Body of pancreas (tissue), 4 donors: ENCODE measurements around the gene COPG1. TPM values are rescaled to one million over a fixed set of nuclear protein-coding genes. Genes with fewer than 3 reads are reported as not detected.

Experiments
- ATAC-seq: fragments of 150-250 bp; one replicate; pipeline ENCODE4 v1.9.1; 2016
- DNase-seq, 4 donors: peaks; one replicate each; pipeline ENCODE4 v3.0.0-alpha.2; 2019
- H3K27ac ChIP-seq, 4 donors: fragments of 200-600 bp; sonication (generic); 1 replicate in 3 of 4; 2 replicates in 1 of 4; pipeline versions ENCODE4 v1.5.1 to v1.6.1; 2016 to 2019; ENCODE audit warnings: mild to moderate bottlenecking in 1 of 4, mixed read lengths in 1 of 4, moderate library complexity in 1 of 4
- H3K27me3 ChIP-seq, 2 donors: fragments of 200-600 bp; sonication (generic); one replicate each; pipeline ENCODE4 v1.6.0; 2016; ENCODE audit warnings: mild to moderate bottlenecking in 1 of 2
- H3K36me3 ChIP-seq, 2 donors: fragments of 200-600 bp; sonication (generic); replicated peaks in 1 of 2; 2 replicates each; pipeline ENCODE4 v1.5.1; 2016; ENCODE audit warnings: low read depth in 2 of 2; ENCODE audit not compliant: insufficient read depth in 1 of 2
- H3K4me1 ChIP-seq: fragments of 200-600 bp; sonication (generic); one replicate; pipeline ENCODE4 v1.6.0; 2016
- H3K4me3 ChIP-seq, 2 donors: fragments of 200-600 bp; sonication (generic); 1 replicate in 1 of 2; 2 replicates in 1 of 2; pipeline ENCODE4 v1.5.1; 2016 to 2019
- H3K9me3 ChIP-seq, 3 donors: fragments of 200-600 bp; sonication (generic); 1 replicate in 2 of 3; 2 replicates in 1 of 3; pipeline ENCODE4 v1.5.1; 2016
- CTCF ChIP-seq, 7 experiments: fragments of 450-650 bp in 4 of 7; fragments of 200-600 bp in 3 of 7; sonication (generic) in 3 of 7; IDR thresholded peaks; one replicate each; pipeline ENCODE4 v1.5.1; 2016 to 2019; ENCODE audit warnings: antibody characterized with exemption in 7 of 7
- POLR2A ChIP-seq, 3 donors: fragments of 450-650 bp; IDR thresholded peaks; one replicate each; pipeline ENCODE4 v1.6.1; 2016; ENCODE audit warnings: antibody characterized with exemption in 3 of 3, mild to moderate bottlenecking in 2 of 3
- WGBS, 2 donors: methylation state at CpG; one replicate each; pipeline ENCODE4 v1.1.5; 2017; 5-methylcytosine and 5-hydroxymethylcytosine counted together
- intact Hi-C: fragments of 100-400 bp; cut with DNase I; formaldehyde crosslinking; loops from one replicate; pipeline ENCODE4 v1.15.1; 2023
- total RNA-seq, 2 donors: library from RNA; depleted of rRNA; stranded (reverse); fragments of >200 nt; gene quantifications; one replicate each; pipeline ENCODE4 v1.1.0, GENCODE V29; 2016

COPG1 gene
- total RNA-seq, 2 donors from 2014 or later: 62.6 to 75.0 TPM

DNA sequence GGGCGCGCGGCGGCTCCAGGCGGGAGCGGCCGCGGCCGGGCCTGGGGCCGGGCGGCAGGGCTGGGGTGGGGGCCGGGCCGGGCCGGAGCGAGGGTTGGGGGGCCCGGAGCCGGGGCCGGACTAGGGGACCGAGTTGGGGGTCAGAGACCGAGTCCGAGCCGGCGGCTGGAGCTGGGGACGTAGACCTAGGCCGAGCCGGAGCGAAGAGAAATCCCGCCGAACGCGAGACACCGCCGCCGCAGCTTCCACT, 66.5 kb downstream of the COPG1 start:
- 1% methylated on average over 17 of the region's 34 CpGs; no CpG with 5 or more reads in 1 of the 2 donors for WGBS, 2 donors
- H3K27me3 ChIP-seq: no peaks in the 10 kb centered on the region
- DNase-seq: no peak
- peak overlapping the region; percentile 37 to 86 (median 80) for H3K27ac ChIP-seq
- no peaks in the 10 kb centered on the region for H3K36me3 ChIP-seq
- H3K4me3 ChIP-seq: peak overlapping the region; percentile 82 to 86
- ATAC-seq: peak; percentile 11
- no peaks in the 10 kb centered on the region for H3K9me3 ChIP-seq
- TF ChIP-seq POLR2A (IDR thresholded peaks at IDR 0.05): no peak
- no peak for TF ChIP-seq CTCF (IDR thresholded peaks at IDR 0.05)
- intact Hi-C loops: no loop called here
- peaks cover 28% of the 10 kb centered on the region for H3K4me1 ChIP-seq

DNA sequence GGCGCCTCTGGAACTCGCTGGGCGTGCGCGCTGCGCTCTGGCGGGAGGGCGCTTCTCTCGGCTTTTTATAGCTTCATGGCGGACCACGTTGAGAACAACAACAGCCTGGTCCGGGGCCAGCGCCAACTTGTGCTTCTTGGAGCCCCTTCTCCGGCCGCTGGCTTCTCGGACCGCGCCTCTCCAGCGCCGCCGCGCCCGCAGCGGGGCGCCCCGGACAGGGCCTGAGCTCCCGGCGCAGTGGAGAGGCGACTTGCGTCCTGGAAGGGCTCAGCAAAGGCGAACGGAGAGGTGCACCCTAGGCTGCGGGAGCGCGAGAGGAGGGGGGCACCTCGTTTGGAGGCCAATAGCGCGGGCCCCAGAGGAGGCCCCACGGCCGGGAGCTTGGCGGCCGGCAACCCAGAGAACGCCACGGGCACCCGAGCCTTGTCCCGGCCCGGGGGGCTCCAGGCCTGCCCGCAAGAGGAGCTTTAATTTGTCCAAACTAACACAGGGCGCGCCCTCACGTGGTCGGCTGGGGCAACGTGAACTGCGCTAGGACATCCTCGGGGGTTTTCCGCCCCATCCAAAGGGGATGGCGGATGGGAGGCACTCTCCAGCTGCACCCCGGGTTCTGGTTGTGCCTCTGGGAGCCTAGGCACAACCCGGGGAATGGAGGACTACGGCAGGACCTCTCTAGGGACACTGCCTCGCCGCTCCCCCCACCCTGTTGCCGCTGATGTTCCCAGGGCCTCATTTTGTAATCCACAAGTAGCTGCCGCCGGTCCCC, 67.0 kb downstream of the COPG1 start:
- intact Hi-C loops: no loop called here
- 0% methylated on average over 60 of the region's 65 CpGs; no CpG with 5 or more reads in 1 of the 2 donors for WGBS, 2 donors
- H3K27ac ChIP-seq: peak overlapping the region; percentile 42 to 86 (median 80)
- TF ChIP-seq POLR2A (IDR thresholded peaks at IDR 0.05) (peak; percentile 99 to 100 (median 99)), CTCF (IDR thresholded peaks at IDR 0.05) (peak; percentile 20 to 44 (median 38))
- DNase-seq (peak; percentile 83 to 91 (median 86)), ATAC-seq (peak; percentile 55)
- no peaks in the 10 kb centered on the region for H3K36me3 ChIP-seq
- no peaks in the 10 kb centered on the region for H3K27me3 ChIP-seq
- no peaks in the 10 kb centered on the region for H3K9me3 ChIP-seq
- peaks cover 28% of the 10 kb centered on the region for H3K4me1 ChIP-seq
- H3K4me3 ChIP-seq: peak overlapping the region; percentile 82 to 86

DNA sequence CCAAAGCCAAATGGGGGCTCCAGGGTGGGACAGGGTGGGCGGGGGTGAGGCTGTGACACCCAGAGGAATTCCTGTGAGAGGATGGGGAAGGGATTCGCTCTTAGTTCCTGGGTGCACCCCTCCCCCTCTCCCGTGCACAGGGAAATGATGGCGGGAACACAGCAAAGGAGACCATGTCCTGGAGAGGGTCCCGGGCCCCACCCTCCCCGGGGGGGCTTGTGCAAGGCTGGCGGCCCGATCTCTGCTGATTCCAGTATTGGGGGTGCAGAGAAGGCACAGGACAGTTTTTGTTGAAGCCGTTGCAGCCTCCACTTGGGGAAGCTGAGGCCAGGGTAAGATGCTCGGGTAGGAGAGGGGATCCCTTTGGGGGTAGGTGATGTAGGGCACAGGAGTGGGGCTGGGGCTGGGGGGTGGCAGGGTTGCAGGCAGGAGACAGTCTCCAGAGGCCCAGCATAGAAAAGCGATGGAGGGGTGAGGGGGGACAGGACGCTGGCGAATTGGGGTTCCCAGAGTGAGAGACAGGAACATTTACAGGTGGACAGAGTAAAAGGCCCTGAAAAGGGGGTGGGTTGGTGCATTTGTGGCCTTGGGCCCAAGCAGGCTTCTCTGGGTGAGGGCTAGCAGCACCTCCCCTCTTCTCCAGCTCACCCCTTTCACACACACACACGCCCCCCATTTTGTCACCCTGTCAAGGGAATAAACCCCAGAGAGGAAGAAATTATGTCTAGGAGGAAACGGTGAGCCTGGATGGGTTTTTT, 67.8 kb downstream of the COPG1 start:
- no peaks in the 10 kb centered on the region for H3K36me3 ChIP-seq
- intact Hi-C loops: no loop called here
- WGBS, 2 donors: 25 to 63% methylated on average over 7 to 15 of the region's 15 CpGs

DNA sequence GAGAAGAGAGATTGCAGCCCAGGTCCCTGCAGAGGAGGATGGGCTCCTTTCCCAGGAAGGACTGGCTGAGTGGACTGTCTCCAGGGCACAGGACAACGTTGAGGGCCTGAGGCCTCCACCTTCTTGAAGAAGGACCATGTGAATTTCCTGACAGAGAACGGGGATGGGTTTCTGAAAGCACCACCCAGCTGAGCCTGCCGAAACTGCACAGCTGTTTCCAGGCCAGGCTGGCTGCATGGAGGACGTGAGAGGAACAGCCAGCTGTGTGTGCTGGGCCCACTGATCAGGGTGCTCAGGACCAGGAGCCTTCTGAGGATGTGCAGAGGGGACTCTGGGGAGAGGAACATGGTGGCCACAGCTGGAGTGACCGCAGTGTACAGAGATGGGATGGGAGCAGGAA, 68.4 kb downstream of the COPG1 start:
- Histone ChIP-seq H3K9me3 (no peaks in the 10 kb centered on the region), H3K27ac (no peak overlapping the region), H3K36me3 (no peaks in the 10 kb centered on the region), H3K4me1 (peaks cover 28% of the 10 kb centered on the region), H3K4me3 (no peak overlapping the region), H3K27me3 (no peaks in the 10 kb centered on the region)
- DNase-seq (no peak), ATAC-seq (no peak)
- TF ChIP-seq CTCF (IDR thresholded peaks at IDR 0.05): no peak
- TF ChIP-seq POLR2A (IDR thresholded peaks at IDR 0.05): no peak
- intact Hi-C loops: no loop called here
- WGBS, 2 donors: 68 to 71% methylated on average over 4 to 5 of the region's 5 CpGs

More for the DNA sequence above, 67.8 kb downstream of the COPG1 start:
- peak overlapping the region; percentile 42 to 86 (median 80) for H3K27ac ChIP-seq
- TF ChIP-seq POLR2A (IDR thresholded peaks at IDR 0.05) (no peak), CTCF (IDR thresholded peaks at IDR 0.05) (no peak)
- peak overlapping the region in 1 of 2 donors; percentile 82 for H3K4me3 ChIP-seq
- DNase-seq: peak in 2 of 4 donors; percentile 11 to 37
- no peaks in the 10 kb centered on the region for H3K27me3 ChIP-seq
- ATAC-seq: no peak
- peaks cover 28% of the 10 kb centered on the region for H3K4me1 ChIP-seq
- no peaks in the 10 kb centered on the region for H3K9me3 ChIP-seq
